Activated naive CD4-positive, alpha-beta T cell treated with anti-CD3 and anti-CD28 coated beads, Interleukin-2, amount 50 U/mL, for 72 hours (primary cell): ENCODE results near the gene MEI1. TPM values are rescaled to one million over a fixed set of nuclear protein-coding genes. Genes with fewer than 3 reads are reported as not detected.
"Not testable (repeated sequence)": the region's sequence is repeated elsewhere in the genome, so short reads cannot be mapped to it uniquely, and the experiment has no call there.

ENCODE experiments used
- ATAC-seq, 2 donors: fragments of 150-1000 bp; cut with Tn5 transposase; 2 replicates each; pipeline ENCODE4 v1.10.0; 2021; ENCODE audit warnings: mild to moderate bottlenecking in 2 of 2, moderate library complexity in 2 of 2
- DNase-seq, 2 donors: peaks; one replicate each; pipeline ENCODE4 v3.0.0; 2021 to 2022; ENCODE audit warnings: low spot score in 2 of 2
- H3K27ac Mint-ChIP-seq, 2 donors: one replicate each; pipeline ENCODE4 v1.8.0; 2022; ENCODE audit warnings: mild to moderate bottlenecking in 2 of 2, mixed read lengths in 2 of 2
- H3K36me3 Mint-ChIP-seq, 2 donors: one replicate each; pipeline ENCODE4 v1.8.0; 2022; ENCODE audit warnings: mixed read lengths in 2 of 2
- H3K9me3 Mint-ChIP-seq, 2 donors: one replicate each; pipeline ENCODE4 v1.8.0; 2022; ENCODE audit warnings: mixed read lengths in 2 of 2
- total RNA-seq, 2 donors: library from RNA; stranded (reverse); gene quantifications; one replicate each; pipeline ENCODE4 v1.2.3, GENCODE V29; 2022

MEI1 gene
- total RNA-seq, 2 donors from 2014 or later: 28.3 to 36.9 TPM

GRCh38 chr22:41700108-41700364 is 733 bp downstream of the MEI1 start:
- Mint-ChIP-seq H3K36me3 (no peaks in the 10 kb centered on the region), H3K9me3 (no peaks in the 10 kb centered on the region), H3K27ac (no peak overlapping the region)
- ATAC-seq (no peak), DNase-seq (no peak)

DNA sequence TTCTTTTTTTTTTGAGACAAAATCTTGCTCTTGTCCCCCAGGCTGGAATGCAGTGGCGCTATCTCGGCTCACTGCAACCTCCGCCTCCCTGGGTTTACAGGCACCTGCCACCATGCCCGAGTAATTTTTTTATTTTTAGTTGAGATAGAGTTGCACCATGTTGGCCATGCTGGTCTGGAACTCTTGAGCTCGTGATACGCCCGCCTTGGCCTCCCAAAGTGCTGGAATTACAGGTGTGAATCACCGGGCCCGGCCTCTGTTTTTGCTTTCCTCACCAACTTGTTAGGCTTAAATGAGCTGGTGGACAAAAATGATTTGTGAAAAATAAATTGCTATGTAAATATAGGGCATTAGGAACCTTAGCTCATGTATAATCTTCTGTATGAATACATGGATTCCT is 3.5 kb downstream of the MEI1 start:
- Mint-ChIP-seq H3K27ac (no peak overlapping the region), H3K9me3 (no peaks in the 10 kb centered on the region), H3K36me3 (no peaks in the 10 kb centered on the region)
- no peak for ATAC-seq
- no peak for DNase-seq

DNA sequence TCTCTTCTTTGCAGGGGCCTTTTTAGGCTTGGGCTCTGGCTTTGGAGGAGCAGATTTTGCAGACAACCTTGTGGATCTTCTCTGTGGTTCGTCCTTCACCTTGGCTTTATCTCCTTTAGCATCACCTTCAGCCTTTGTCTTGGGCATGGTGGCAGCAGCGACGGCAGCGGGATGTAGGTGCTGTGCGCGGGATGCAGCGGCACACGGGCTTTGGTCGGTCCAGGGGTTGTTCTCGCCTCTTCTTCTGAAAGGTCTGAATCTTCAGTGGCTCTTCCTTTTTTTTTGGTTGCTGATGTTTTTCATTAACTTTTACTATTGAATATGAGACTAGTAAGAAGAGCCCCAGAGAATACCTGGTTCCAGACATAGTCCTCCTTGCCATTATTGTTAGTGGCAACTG is 10.0 kb downstream of the MEI1 start:
- ATAC-seq (no peak), DNase-seq (no peak)
- H3K36me3 Mint-ChIP-seq: no peaks in the 10 kb centered on the region
- no peaks in the 10 kb centered on the region for H3K9me3 Mint-ChIP-seq
- no peak overlapping the region for H3K27ac Mint-ChIP-seq

- no peak for DNase-seq
- ATAC-seq: no peak
- H3K36me3 Mint-ChIP-seq: no peaks in the 10 kb centered on the region
- H3K27ac Mint-ChIP-seq: no peak overlapping the region
- H3K9me3 Mint-ChIP-seq: no peaks in the 10 kb centered on the region
Observed at GRCh38 chr22:41713004-41713403, 13.7 kb downstream of the MEI1 start.

GRCh38 chr22:41722496-41722895 is 23.2 kb downstream of the MEI1 start:
- Mint-ChIP-seq H3K36me3 (no peaks in the 10 kb centered on the region), H3K27ac (peak overlapping the region in 1 of 2 donors; percentile 22), H3K9me3 (no peaks in the 10 kb centered on the region)
- ATAC-seq: no peak
- DNase-seq: no peak

DNA sequence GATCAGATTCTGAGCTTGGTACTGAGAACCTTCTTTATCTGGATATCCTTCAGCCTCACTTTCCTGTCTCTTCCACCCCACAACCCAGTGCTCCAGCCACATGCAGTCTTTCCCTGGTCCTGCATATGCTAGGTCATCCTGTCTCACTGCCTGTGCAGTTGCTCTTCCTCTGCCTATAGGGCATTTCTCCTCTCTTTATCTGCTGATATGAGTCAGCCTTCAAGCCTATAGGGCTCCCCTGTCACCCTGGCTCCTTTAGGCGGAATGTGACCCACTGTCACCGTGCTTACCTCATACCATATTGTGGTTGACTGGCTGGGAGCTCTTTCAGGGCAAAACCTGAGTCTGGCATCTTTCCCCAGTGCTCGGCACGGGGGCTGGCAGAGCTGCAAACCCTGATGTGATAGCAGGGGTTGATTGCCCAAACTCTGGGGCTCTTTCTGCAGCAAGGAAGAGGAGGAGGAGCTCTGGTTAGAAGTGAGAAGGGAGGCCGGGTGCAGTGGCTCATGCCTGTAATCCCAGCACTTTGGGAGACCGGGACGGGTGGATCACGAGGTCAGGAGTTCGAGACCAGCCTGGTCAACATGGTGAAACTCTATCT is 26.3 kb downstream of the MEI1 start:
- DNase-seq (no peak), ATAC-seq (peak in 1 of 2 donors; percentile 26)
- no peaks in the 10 kb centered on the region for H3K9me3 Mint-ChIP-seq
- H3K27ac Mint-ChIP-seq: no peak overlapping the region
- H3K36me3 Mint-ChIP-seq: no peaks in the 10 kb centered on the region

GRCh38 chr22:41731609-41732008 is 32.3 kb downstream of the MEI1 start:
- DNase-seq (no peak), ATAC-seq (no peak)
- Mint-ChIP-seq H3K9me3 (no peaks in the 10 kb centered on the region), H3K27ac (no peak overlapping the region), H3K36me3 (no peaks in the 10 kb centered on the region)

GRCh38 chr22:41732096-41732772 is 32.9 kb downstream of the MEI1 start:
- H3K27ac Mint-ChIP-seq: no peak overlapping the region

DNA sequence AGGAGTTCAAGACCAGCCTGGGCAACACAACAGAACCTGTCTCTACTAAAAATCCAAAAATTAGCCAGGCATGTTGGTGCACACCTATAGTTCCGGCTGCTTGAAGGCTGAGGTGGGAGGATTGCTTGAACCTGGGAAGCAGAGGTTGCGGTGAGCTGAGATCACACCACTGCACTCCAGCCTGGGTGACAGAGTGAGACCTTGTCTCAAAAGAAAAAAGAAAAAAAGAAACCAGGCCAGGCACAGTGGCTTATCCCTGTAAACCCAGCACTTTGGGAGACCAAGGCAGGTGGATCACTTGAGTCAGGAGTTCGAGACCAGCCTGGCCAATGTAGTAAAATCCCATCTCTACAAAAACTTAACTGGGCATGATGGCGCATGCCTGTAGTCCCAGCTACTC is 33.9 kb downstream of the MEI1 start:
- DNase-seq, ATAC-seq, H3K9me3 Mint-ChIP-seq, H3K36me3 Mint-ChIP-seq, H3K27ac Mint-ChIP-seq: not testable (repeated sequence)

More at GRCh38 chr22:41732096-41732772, 32.9 kb downstream of the MEI1 start:
- no peaks in the 10 kb centered on the region for H3K36me3 Mint-ChIP-seq
- DNase-seq (no peak), ATAC-seq (no peak)
- H3K9me3 Mint-ChIP-seq: no peaks in the 10 kb centered on the region

DNA sequence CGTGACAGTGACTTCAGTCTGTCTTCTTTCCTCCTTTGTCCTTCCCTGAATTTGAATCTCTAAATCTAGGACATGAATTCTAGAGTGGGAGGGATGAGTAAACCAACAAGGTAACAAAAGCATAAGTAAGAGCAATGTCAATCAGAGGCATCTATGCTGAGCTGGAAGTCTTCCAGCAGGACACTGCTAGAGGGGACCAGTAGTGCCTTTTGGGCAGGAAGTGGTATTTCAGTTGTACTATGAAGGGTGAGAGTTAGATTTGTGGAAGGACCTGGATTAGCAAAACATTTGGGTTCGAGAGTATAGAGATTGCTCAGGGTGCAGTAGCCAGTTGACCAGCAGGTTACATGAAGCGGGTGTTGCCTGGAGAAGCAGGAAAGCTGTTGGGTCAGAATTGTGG is 40.3 kb downstream of the MEI1 start:
- Mint-ChIP-seq H3K27ac (peak overlapping the region in 1 of 2 donors; percentile 2), H3K9me3 (no peaks in the 10 kb centered on the region)
- no peak for ATAC-seq

DNA sequence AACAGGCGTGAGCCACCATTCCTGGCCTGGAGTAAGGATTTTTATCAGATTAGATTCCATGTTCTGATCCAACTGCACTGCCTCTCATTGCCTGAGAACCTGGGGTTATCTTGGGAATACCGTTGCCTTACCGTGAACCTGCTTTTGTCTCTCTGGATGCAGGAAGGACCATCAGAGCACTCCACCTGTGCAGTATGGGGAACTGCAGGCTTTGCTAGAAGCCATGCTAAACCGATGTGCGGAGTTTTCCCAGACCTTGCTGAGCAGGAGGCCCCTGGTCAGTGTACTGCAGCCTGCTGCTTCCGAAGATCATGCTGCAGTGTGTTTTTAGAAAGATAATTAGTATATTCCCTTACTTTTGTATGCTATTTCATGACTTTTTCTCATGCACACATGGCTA is 43.6 kb downstream of the MEI1 start:
- H3K36me3 Mint-ChIP-seq: no peaks in the 10 kb centered on the region
- DNase-seq (no peak), ATAC-seq (no peak)
- H3K9me3 Mint-ChIP-seq: no peaks in the 10 kb centered on the region
- no peak overlapping the region for H3K27ac Mint-ChIP-seq

More for the DNA sequence above, 40.3 kb downstream of the MEI1 start:
- H3K36me3 Mint-ChIP-seq: no peaks in the 10 kb centered on the region
- DNase-seq: no peak

GRCh38 chr22:41745968-41746367 is 46.7 kb downstream of the MEI1 start:
- no peak for DNase-seq
- Mint-ChIP-seq H3K36me3 (no peaks in the 10 kb centered on the region), H3K27ac (no peak overlapping the region), H3K9me3 (no peaks in the 10 kb centered on the region)
- no peak for ATAC-seq

GRCh38 chr22:41746567-41747400 is 47.5 kb downstream of the MEI1 start:
- Mint-ChIP-seq H3K9me3 (no peaks in the 10 kb centered on the region), H3K27ac (no peak overlapping the region), H3K36me3 (no peaks in the 10 kb centered on the region)
- peak; percentile 92 to 99 for ATAC-seq
- DNase-seq: peak; percentile 65 to 70

DNA sequence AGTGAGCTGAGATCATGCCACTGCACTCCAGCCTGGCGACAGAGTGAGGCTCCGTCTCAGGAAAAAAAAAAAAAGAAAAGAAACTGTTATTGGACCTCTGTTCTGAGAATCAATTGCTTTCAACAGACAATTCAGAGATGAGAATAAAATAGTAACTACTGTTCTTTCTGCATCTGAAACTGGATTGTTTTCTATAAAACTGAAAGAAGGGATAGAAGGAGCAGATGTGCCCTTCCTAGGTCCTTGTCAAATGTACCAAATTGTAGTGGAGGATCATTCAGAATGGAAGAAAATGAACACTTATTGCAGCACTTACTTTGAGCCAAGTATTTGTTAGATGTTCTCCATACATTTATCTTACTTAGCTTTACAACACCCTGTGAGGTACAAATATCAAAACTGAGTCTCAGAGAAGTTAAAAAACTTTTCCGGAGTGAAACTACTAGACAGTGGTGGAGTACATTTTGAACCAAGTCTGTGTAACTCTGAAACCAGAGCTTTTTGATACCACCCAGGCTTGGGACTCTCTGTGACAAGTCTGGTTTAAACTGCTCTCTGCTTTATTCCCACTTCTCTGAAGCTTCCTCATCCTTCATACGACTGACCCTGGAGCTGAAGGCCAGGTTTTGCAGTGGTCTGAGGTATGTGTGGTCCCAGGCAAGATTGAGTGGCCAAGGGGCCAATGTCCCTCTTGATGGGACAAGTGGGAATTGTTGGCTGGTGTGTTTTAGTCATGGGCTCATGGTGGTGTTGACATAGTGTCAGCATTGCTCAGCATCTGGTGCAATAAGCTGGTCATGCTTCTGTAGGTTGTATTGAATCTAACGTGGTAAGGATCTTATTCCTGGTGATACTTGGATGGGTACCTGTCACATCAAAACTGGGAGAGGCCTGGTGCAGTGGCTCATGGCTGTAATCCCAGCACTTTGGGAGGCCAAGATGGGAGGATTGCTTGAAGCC is 53.0 kb downstream of the MEI1 start:
- H3K27ac Mint-ChIP-seq: no peak overlapping the region
- no peaks in the 10 kb centered on the region for H3K36me3 Mint-ChIP-seq
- DNase-seq: no peak
- H3K9me3 Mint-ChIP-seq: no peaks in the 10 kb centered on the region
- peak in 1 of 2 donors; percentile 74 for ATAC-seq

DNA sequence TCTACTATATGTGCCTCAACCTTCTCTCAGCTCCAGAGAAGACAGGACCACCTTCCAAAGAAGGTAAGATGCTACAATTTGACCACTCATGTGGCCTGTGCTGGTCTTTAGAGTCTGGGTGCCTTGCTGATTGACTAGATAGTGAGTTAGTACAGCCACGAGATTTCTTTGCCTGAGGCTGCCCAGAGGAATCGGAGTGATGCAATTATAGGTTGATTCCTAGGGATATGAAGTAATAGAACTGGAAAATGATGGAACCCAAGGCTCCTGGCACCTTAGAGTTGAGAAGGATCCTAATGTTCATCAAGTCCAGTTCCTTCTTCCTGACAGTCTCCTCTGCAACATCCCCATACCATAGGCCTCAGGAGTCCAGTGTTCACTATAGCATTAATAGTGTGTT is 54.7 kb downstream of the MEI1 start:
- ATAC-seq: no peak
- H3K36me3 Mint-ChIP-seq: no peaks in the 10 kb centered on the region
- no peaks in the 10 kb centered on the region for H3K9me3 Mint-ChIP-seq
- no peak overlapping the region for H3K27ac Mint-ChIP-seq
- no peak for DNase-seq

GRCh38 chr22:41757502-41757901 is 58.2 kb downstream of the MEI1 start:
- ATAC-seq: peak in 1 of 2 donors; percentile 37
- Mint-ChIP-seq H3K9me3 (no peaks in the 10 kb centered on the region), H3K36me3 (no peaks in the 10 kb centered on the region), H3K27ac (peak overlapping the region in 1 of 2 donors; percentile 72)
- DNase-seq: no peak

GRCh38 chr22:41758231-41758630 is 58.9 kb downstream of the MEI1 start:
- ATAC-seq: no peak
- H3K9me3 Mint-ChIP-seq: no peaks in the 10 kb centered on the region
- H3K27ac Mint-ChIP-seq: no peak overlapping the region

More at GRCh38 chr22:41758231-41758630, 58.9 kb downstream of the MEI1 start:
- no peak for DNase-seq
- no peaks in the 10 kb centered on the region for H3K36me3 Mint-ChIP-seq
